GM18870 (cell line): ENCODE measurements around the gene BASP1.

Experiments
- ATAC-seq: cut with Tn5 transposase; IDR thresholded peaks from one replicate; pipeline ENCODE4 v1.9.1; 2021; ENCODE audit warnings: moderate library complexity; ENCODE audit not compliant: unreplicated experiment

Gene BASP1

GRCh38 chr5:17221843-17222636, 4.6 kb downstream of the BASP1 start:
- ATAC-seq = no peak

DNA sequence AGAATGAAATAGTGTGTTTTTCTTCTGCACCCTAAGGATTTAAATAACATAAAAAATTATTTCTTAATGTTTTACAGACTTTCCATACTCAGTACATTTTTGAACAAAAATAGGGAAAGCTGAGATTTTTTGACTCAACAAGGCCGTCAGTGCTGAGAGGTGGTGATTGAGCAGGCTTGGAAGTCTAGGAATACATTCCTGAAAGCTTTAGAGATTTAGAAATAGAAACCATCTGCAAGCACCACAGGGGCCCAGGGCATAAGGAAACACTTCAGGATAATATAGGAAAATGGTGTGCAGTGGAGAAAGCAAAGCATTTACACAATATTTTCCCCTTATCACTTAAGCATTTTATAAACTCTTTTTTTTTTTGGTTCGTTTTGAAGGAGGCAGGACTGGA, 5.2 kb downstream of the BASP1 start:
- no peak for ATAC-seq

GRCh38 chr5:17223367-17224185, 6.1 kb downstream of the BASP1 start:
- ATAC-seq = no peak

- peak; percentile 64 for ATAC-seq
These were observed 7.6 kb downstream of the BASP1 start for GRCh38 chr5:17224858-17225511.

- no peak for ATAC-seq
These were observed 8.1 kb downstream of the BASP1 start for GRCh38 chr5:17225520-17225919.

GRCh38 chr5:17227868-17228267, 10.4 kb downstream of the BASP1 start:
- no peak for ATAC-seq

DNA sequence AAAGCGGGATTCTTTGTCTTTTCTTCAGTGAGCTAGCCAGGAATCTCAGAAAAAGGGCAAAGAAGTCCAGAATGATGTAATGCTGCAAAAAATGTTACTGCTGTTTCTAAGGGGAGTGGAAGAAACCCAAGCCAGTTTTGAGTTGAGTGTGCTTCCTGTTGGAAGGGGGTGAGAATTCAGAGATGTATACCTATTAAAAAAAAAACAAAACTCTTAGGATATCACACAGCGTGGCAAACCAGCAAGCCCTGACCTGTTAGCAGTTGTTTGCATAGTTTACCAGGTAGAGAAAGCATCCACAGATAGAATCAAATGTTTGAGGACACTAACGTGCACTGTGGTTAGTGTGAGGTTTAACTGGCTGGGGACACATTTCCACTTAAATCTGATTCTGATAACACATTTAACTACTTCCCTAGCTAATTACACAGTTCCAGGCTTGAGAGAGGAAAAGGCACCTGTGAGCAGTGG, 11.4 kb downstream of the BASP1 start:
- peak; percentile 64 for ATAC-seq

DNA sequence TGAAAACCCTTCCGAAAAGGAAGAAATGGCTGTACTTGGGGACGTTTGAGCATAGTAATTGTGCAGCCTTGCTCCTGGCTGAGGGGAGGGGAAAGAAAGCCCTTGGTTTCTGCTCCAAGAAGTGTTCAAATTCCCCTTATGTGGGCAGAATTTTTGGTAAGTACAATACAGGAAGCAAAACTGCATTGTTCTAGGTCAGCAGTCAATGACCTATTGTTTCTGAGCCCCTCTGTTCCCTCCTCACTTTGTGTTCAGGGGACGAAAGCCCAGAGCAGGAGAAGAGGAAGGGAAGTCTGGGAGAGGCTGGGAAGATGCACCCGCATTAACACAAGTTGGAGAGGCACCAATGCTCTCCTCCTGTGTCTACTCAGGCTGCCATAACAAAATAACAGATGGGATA, 11.9 kb downstream of the BASP1 start:
- ATAC-seq = peak; percentile 35

GRCh38 chr5:17230191-17230590, 12.8 kb downstream of the BASP1 start:
- ATAC-seq = no peak

DNA sequence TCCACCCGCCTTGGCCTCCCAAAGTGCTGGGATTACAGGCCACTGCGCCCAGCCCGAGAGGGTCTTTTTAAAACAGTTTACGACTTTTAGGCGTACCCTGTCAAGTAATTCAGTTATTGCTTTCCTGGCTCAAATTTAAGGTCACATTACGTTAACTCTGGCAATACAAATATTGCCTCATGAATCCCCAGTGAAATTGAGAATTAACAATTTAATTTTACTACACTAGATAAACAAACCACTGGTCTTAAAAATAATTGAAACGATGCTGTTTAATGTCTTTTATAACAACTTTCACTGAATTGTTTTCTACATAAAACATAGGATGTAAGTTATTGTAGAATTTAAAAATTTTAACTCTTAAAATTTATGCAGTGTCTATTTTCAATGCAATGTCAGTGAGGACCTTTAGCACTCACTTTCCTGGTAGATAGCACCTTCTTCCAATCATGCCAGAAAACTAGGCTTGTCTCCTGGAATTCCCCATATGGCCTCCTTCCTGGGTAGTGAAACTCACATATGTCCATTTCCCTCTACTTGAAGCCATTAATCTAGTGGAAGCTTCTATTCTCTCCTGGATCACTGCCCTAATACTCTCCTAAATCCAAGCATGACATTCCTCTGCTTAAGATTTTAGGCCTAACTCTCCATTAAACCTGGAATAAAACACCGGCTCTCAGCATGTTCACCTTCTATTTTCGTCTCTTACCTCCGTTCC, 13.5 kb downstream of the BASP1 start:
- ATAC-seq = no peak

DNA sequence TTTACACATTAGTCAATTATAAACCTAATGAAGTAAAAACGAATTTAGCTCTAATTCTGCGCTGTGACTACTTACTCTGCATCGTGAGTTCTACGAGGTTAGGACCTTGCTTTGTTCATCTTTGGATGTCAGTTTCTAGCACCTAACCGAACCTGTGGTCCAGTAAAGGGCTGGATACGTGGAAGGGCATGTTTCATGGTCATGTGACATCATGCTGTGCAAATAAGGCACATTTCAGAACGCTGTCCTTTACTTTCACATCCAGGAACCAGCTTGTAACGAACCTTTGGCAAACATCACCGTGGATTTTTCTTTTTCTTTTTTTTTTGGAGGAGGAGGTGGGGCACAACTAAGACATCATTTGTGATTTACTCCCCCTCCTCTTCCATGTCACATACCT, 15.0 kb downstream of the BASP1 start:
- ATAC-seq = no peak

- ATAC-seq = no peak
These were observed 16.1 kb downstream of the BASP1 start for GRCh38 chr5:17233488-17233887.

- ATAC-seq = no peak
These were observed 16.9 kb downstream of the BASP1 start for GRCh38 chr5:17234374-17234773.

DNA sequence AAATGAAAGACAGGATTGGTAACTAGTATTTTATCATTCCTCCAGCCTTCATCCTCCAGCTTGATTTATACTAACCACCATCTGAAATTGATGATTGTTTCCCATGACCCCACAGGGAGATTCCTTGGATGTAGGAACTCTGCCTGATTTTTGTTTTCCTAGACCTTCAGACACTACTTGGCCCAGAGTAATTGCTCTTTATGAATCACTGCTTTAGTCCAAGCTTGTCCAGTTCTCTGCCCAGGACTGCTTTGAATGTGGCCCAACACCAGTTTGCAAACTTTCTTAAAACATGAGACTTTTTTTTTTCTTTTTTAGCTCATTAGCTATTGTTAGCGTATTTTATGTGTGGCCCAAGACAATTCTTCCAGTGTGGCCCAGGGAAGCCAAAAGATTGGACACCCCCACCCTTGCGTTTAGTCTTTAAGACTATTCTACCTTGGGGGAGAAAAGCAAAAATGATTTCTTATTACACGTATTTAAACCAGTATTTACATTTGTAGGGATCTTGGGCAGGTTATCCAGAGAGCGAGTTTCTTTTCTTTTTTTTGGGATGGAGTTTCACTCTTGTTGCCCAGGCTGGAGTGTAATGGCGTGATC, 18.4 kb downstream of the BASP1 start:
- no peak for ATAC-seq

DNA sequence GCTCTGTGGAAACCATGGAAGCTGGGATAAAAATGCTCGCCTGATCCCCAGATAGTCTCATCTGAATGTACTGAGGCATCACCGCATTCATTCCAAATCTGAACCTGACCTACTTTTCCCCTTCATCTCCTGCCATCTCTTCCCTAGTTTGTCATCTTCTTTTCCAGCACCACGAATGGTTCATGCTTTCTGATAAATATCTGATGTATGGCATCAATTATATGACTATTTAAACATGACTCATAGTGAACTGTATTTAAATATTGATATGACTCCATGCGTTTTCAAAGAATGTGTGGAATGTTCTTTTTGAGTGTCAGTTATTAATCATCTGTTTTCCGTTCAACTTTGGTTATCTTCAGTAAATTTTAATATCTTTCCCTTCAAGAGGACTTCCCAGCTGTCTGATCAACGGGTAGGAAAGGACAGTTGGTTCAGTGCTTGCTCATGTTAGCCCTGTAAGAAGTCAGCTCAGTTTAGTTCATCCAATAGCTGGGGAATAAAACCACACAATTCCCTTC, 21.1 kb downstream of the BASP1 start:
- no peak for ATAC-seq

- no peak for ATAC-seq
These were observed 22.5 kb downstream of the BASP1 start for GRCh38 chr5:17239953-17240352.

GRCh38 chr5:17240487-17240886, 23.1 kb downstream of the BASP1 start:
- ATAC-seq = no peak

DNA sequence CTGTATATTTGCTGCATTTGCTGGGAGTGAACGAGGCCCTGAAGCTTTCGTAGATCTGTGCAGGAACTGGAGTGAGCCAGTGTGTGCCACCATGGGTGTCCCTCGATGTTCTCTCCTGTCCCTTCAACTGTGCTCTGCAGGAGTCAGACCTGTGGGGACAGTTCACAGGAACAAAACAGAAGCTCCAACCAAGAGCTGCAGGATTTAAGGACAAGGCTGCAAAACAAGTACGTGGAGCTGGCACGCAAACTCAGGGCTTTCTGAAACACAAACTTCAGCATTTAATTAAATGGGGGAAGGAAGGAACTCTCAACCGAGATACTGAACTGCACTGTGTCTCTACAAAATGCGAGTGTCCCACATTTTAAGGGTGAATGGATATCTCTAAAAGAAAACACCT, 24.2 kb downstream of the BASP1 start:
- ATAC-seq = no peak

DNA sequence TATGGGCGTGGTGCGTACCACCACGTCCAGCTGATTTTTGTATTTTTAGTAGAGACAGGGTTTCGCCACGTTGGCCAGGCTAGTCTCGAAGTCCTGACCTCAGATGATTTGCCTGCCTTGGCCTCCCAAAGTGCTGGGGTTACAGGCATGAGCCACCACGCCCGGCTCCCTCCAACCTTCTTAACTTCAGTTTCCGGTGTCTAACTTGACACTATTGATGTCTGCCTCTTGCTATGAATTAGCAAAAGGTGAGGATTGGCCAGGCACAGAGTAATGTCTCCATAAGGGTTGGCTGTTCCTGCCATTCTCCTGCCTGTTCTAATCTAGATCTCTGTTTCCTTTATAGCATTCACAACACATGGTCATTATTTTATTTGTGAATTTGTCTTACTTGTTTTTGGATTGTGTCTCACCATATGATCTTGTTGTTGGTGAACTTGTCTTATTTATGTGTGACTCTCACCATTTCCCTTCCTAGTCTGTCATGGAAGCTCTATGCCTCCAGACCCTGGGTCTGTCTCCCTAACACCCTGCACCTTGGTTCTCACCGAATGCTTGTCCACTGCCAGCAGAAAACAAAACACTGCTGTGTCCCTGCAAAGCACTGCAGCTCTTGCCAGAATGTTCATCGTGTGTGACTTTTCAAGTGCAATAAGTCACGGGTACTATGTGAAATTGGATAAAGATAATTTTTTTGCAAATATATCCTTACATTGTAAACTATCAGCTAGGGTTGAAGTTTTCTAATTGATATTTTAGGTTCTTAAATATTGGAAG, 26.0 kb downstream of the BASP1 start:
- no peak for ATAC-seq
